ENCODE results near the gene ATXN2. TPM values are rescaled to one million over a fixed set of nuclear protein-coding genes. Genes with fewer than 3 reads are reported as not detected.

Gene ATXN2
- total RNA-seq, 4 donors from 2014 or later: 20.4 to 28.1 (median 22.2) TPM

- H3K27me3 ChIP-seq: no peaks in the 10 kb centered on the region
- H3K4me1 ChIP-seq: peaks cover 64 to 68% of the 10 kb centered on the region in 2 donors
- H3K27ac ChIP-seq: peak overlapping the region; percentile 71 to 83 (median 83)
- ATAC-seq (no peak), DNase-seq (no peak)
- in situ Hi-C loops (cut with MboI; ENCODE audit: low sequenced_read_pairs in 4 of 4) (no loop called here), intact Hi-C loops (cut with DNase I; ENCODE audit: low total_unique reads) (loop anchor here (2.0 to 5.0 kb wide), 2 partner anchors 280 to 359 kb away; partner anchors contain the start of genes ACAD10, ALDH2 and BRAP)
- TF ChIP-seq POLR2A (IDR thresholded peaks at IDR 0.05) (no peak), CTCF (IDR thresholded peaks at IDR 0.05 in 4 of 5, conservative IDR thresholded peaks at IDR 0.05 in 1 of 5) (no peak)
- H3K9me3 ChIP-seq: no peaks in the 10 kb centered on the region
- peak overlapping the region; percentile 64 to 78 (median 68) for H3K4me3 ChIP-seq
- H3K36me3 ChIP-seq: no peaks in the 10 kb centered on the region
These were observed 191.6 kb downstream of the ATXN2 start for GRCh38 chr12:111407377-111408115.

GRCh38 chr12:111406474-111407376 lies 192.4 kb downstream of the ATXN2 start:
- H3K27me3 ChIP-seq: no peaks in the 10 kb centered on the region
- ATAC-seq (no peak), DNase-seq (peak in 1 of 2 donors; percentile 49)
- in situ Hi-C loops (cut with MboI; ENCODE audit: low sequenced_read_pairs in 4 of 4): no loop called here
- H3K4me1 ChIP-seq: peaks cover 57 to 62% of the 10 kb centered on the region in 2 donors
- no peaks in the 10 kb centered on the region for H3K9me3 ChIP-seq
- peak overlapping the region; percentile 64 to 78 (median 68) for H3K4me3 ChIP-seq
- no peaks in the 10 kb centered on the region for H3K36me3 ChIP-seq
- intact Hi-C loops (cut with DNase I; ENCODE audit: low total_unique reads): loop anchor here (2.0 to 5.0 kb wide), 2 partner anchors 281 to 360 kb away; partner anchors contain the start of genes ACAD10, ALDH2 and BRAP
- peak overlapping the region; percentile 71 to 83 (median 83) for H3K27ac ChIP-seq
- peak in 1 of 2 donors; percentile 7 for TF ChIP-seq POLR2A (IDR thresholded peaks at IDR 0.05)
- TF ChIP-seq CTCF (IDR thresholded peaks at IDR 0.05 in 4 of 5, conservative IDR thresholded peaks at IDR 0.05 in 1 of 5): no peak

- intact Hi-C loops (cut with DNase I; ENCODE audit: low total_unique reads): loop anchor here (2.0 to 5.0 kb wide), 4 partner anchors 37 to 361 kb away; partner anchors contain the start of genes ACAD10, ALDH2, BRAP and PHETA1
These were observed 193.1 kb downstream of the ATXN2 start, which contains the start of gene SH2B3 for GRCh38 chr12:111405859-111406473. Gene SH2B3 (plus strand): TSS chr12:111405923. CDS start chr12:111418146, 12,223 bp downstream.

More at GRCh38 chr12:111405859-111406473, 193.1 kb downstream of the ATXN2 start, which contains the start of gene SH2B3:
- no peaks in the 10 kb centered on the region for H3K9me3 ChIP-seq
- H3K4me3 ChIP-seq: peak within 1 kb of the TSS; percentile 64 to 78 (median 68)
- peak; percentile 37 to 42 for ATAC-seq
- H3K27ac ChIP-seq: peak within 1 kb of the TSS; percentile 71 to 83 (median 83)
- no peaks in the 10 kb centered on the region for H3K36me3 ChIP-seq
- no peak for TF ChIP-seq CTCF (IDR thresholded peaks at IDR 0.05 in 4 of 5, conservative IDR thresholded peaks at IDR 0.05 in 1 of 5)
- TF ChIP-seq POLR2A (IDR thresholded peaks at IDR 0.05): peak; percentile 85 to 87
- H3K27me3 ChIP-seq: no peaks in the 10 kb centered on the region
- no peak for DNase-seq
- in situ Hi-C loops (cut with MboI; ENCODE audit: low sequenced_read_pairs in 4 of 4): no loop called here
- peaks cover 49 to 58% of the 10 kb centered on the region in 2 donors for H3K4me1 ChIP-seq
